Measurements from ENCODE around the gene TMED4. TPM values are rescaled to one million over a fixed set of nuclear protein-coding genes. Genes with fewer than 3 reads are reported as not detected.

TMED4 gene
- total RNA-seq, 1 experiment from 2014 or later, result 62.4 TPM

GRCh38 chr7:44538093-44538797, 43.8 kb downstream of the TMED4 start:
- no peaks in the 10 kb centered on the region for H3K27me3 ChIP-seq (ENCODE audit: insufficient read depth, low read length)
- no peaks in the 10 kb centered on the region for H3K79me1 ChIP-seq (ENCODE audit: insufficient read depth, low read depth, low read length, poor library complexity, severe bottlenecking)
- DNase-seq, result no peak
- no peak overlapping the region for H3K14ac ChIP-seq (ENCODE audit: insufficient read depth, low read length)
- H2AFZ ChIP-seq (ENCODE audit: low read length), result no peak overlapping the region
- H3T11ph ChIP-seq (ENCODE audit: low read length), result no peak overlapping the region
- H2AK5ac ChIP-seq (ENCODE audit: insufficient read length, low read length), result no peak overlapping the region
- H3K23ac ChIP-seq (ENCODE audit: insufficient read length, low read depth, low read length), result no peak overlapping the region
- no peaks in the 10 kb centered on the region for H3K9me3 Mint-ChIP-seq
- H4K5ac ChIP-seq (ENCODE audit: insufficient read length, low read depth, low read length), result no peak overlapping the region
- no peak overlapping the region for H3K56ac ChIP-seq (ENCODE audit: insufficient read length, low read depth, low read length)
- H2BK12ac ChIP-seq (ENCODE audit: insufficient read length, low read depth, low read length), result no peak overlapping the region
- no peak overlapping the region for H3K4ac ChIP-seq (ENCODE audit: low read depth, low read length)
- peak overlapping the region in 1 of 3 experiments; percentile 71; a peak in 1 of 7 replicates for H3K27ac Mint-ChIP-seq
- no peak overlapping the region for H4K91ac ChIP-seq (ENCODE audit: insufficient read length, low read depth, low read length)
- no peaks in the 10 kb centered on the region for H3K79me2 ChIP-seq (ENCODE audit: insufficient read depth, low read length)
- H2BK20ac ChIP-seq (ENCODE audit: low read depth, low read length, poor library complexity, severe bottlenecking), result no peak overlapping the region
- peaks cover 2% of the 10 kb centered on the region; the same call in 1 of the 2 replicates for H3K27me3 Mint-ChIP-seq (ENCODE audit: low read depth)
- no peaks in the 10 kb centered on the region for H3K23me2 ChIP-seq (ENCODE audit: insufficient read length, low read depth, low read length, poor library complexity, severe bottlenecking)
- H3K4me1 Mint-ChIP-seq, result peaks cover 0 to 4% of the 10 kb centered on the region in 2 experiments; a peak in 1 of 4 replicates
- H2BK5ac ChIP-seq (ENCODE audit: insufficient read length, low read length), result no peak overlapping the region
- H3K4me1 ChIP-seq (ENCODE audit: insufficient read depth, low read length), result no peaks in the 10 kb centered on the region
- H3K18ac ChIP-seq (ENCODE audit: insufficient read length, low read depth, low read length), result no peak overlapping the region
- H3K9ac ChIP-seq (ENCODE audit: extremely low read depth, insufficient read length, low read length), result no peak overlapping the region
- no peak overlapping the region for H3K4me2 ChIP-seq (ENCODE audit: insufficient read depth, insufficient read length, low read length)
- H3K9me3 ChIP-seq (ENCODE audit: control insufficient read depth, low read depth, low read length), result no peaks in the 10 kb centered on the region
- no peak for TF ChIP-seq CTCF (conservative IDR thresholded peaks at IDR 0.05)
- H2BK120ac ChIP-seq (ENCODE audit: low read depth, low read length, poor library complexity, severe bottlenecking), result no peak overlapping the region
- H3K27ac ChIP-seq (ENCODE audit: insufficient read length, low read depth, low read length), result no peak overlapping the region
- no peaks in the 10 kb centered on the region; a peak in 1 of 7 replicates for H3K36me3 Mint-ChIP-seq (ENCODE audit: insufficient read depth in 1 of 3, low read depth in 3 of 3)
- H2BK15ac ChIP-seq (ENCODE audit: low read depth, low read length), result no peak overlapping the region
- H4K8ac ChIP-seq (replicated peaks; ENCODE audit: insufficient read length, low read depth, low read length), result no peak overlapping the region
- WGBS (ENCODE audit: extremely low coverage, insufficient read length, low lambda C conversion rate), result no CpG with 5 or more reads among the region's 17 CpGs
- H4K20me1 ChIP-seq (ENCODE audit: control insufficient read depth, insufficient read depth, insufficient read length), result no peaks in the 10 kb centered on the region
- H3K4me3 Mint-ChIP-seq, result no peak overlapping the region
